Activated B cell treated with CpG ODN at 0.5 μM for 24 hours (primary cell): ENCODE data around the gene DPF1. TPM values are rescaled to one million over a fixed set of nuclear protein-coding genes. Genes with fewer than 3 reads are reported as not detected.

ENCODE experiments used
- ATAC-seq: fragments of 200-7000 bp; cut with Tn5 transposase; one replicate; pipeline ENCODE4 v1.10.0; 2021; ENCODE audit warnings: low read depth, mild to moderate bottlenecking, moderate library complexity
- CTCF ChIA-PET: fragments of 350-600 bp; sonication (Branson Sonifier 250); formaldehyde crosslinking; loops from one replicate; lab custom pipeline; 2021; ENCODE audit warnings: antibody characterized with exemption; lab: Charles Lee
- POLR2A ChIA-PET: fragments of 350-600 bp; sonication (Branson Sonifier 250); formaldehyde crosslinking; loops from one replicate; lab custom pipeline; 2021; ENCODE audit warnings: antibody characterized with exemption; lab: Charles Lee
- DNase-seq: peaks from one replicate; pipeline ENCODE4 v3.0.0; 2022
- H3K27ac Mint-ChIP-seq: one replicate; pipeline ENCODE4 v1.8.0; 2020; ENCODE audit warnings: mixed read lengths
- H3K27me3 Mint-ChIP-seq: one replicate; pipeline ENCODE4 v1.8.0; 2021; ENCODE audit warnings: mixed read lengths
- H3K36me3 Mint-ChIP-seq: one replicate; pipeline ENCODE4 v1.8.0; 2021; ENCODE audit warnings: low read depth, mixed read lengths
- H3K4me1 Mint-ChIP-seq: one replicate; pipeline ENCODE4 v1.8.0; 2021; ENCODE audit warnings: mixed read lengths
- H3K4me3 Mint-ChIP-seq: one replicate; pipeline ENCODE4 v1.8.0; 2020; ENCODE audit warnings: mild to moderate bottlenecking, mixed read lengths
- H3K9me3 Mint-ChIP-seq: one replicate; pipeline ENCODE4 v1.8.0; 2020; ENCODE audit warnings: mixed read lengths
- CTCF ChIP-seq: fragments of 200-600 bp; IDR thresholded peaks from one replicate; pipeline ENCODE4 v1.8.0; 2022; ENCODE audit warnings: antibody characterized with exemption, mild to moderate bottlenecking
- intact Hi-C: fragments of 100-400 bp; cut with micrococcal nuclease; formaldehyde crosslinking; loops from one replicate; pipeline ENCODE4 v1.15.1; 2024
- total RNA-seq: library from RNA; stranded (reverse); gene quantifications from 2 replicates; pipeline ENCODE4 v1.2.3, GENCODE V29; 2022

The DPF1 gene
- total RNA-seq, 1 donor from 2014 or later = not detected

DNA sequence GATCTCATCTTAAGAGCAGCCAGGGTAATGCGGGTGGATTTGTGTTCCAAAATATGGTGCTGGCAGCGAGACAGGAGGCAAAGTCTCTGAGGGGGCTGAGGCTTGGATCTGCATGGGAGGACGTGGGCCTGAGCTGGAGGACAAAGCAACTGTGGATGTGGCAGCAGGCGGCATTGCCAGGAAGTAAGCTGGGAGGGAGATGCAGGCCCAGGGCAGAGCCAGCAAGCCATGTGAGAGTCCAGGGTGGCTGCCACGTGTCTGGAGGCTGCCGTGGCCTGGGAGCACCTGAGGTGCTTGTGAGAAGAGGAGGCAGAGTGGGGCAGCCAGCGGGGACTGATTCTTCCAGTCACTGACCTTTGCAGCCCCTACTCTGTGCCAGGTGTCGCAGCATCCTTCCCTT lies 52.0 kb downstream of the DPF1 start:
- TF ChIP-seq CTCF = no peak
- no peak overlapping the region for H3K27ac Mint-ChIP-seq
- H3K36me3 Mint-ChIP-seq = peaks cover 67% of the 10 kb centered on the region
- no peaks in the 10 kb centered on the region for H3K4me1 Mint-ChIP-seq
- ChIA-PET CTCF (no interaction called here), POLR2A (no interaction called here)
- no peak overlapping the region for H3K4me3 Mint-ChIP-seq
- no peak for ATAC-seq
- H3K27me3 Mint-ChIP-seq = no peaks in the 10 kb centered on the region
- no peak for DNase-seq
- H3K9me3 Mint-ChIP-seq = no peaks in the 10 kb centered on the region
- intact Hi-C loops = no loop called here

- Mint-ChIP-seq H3K4me1 (no peaks in the 10 kb centered on the region), H3K27me3 (no peaks in the 10 kb centered on the region), H3K4me3 (no peak overlapping the region), H3K27ac (no peak overlapping the region), H3K9me3 (no peaks in the 10 kb centered on the region), H3K36me3 (peaks cover 74% of the 10 kb centered on the region)
- DNase-seq = no peak
- ChIA-PET POLR2A (no interaction called here), CTCF (no interaction called here)
- intact Hi-C loops = no loop called here
- no peak for ATAC-seq
- TF ChIP-seq CTCF = no peak
Measured at GRCh38 chr19:38170334-38170733, 53.7 kb downstream of the DPF1 start.

DNA sequence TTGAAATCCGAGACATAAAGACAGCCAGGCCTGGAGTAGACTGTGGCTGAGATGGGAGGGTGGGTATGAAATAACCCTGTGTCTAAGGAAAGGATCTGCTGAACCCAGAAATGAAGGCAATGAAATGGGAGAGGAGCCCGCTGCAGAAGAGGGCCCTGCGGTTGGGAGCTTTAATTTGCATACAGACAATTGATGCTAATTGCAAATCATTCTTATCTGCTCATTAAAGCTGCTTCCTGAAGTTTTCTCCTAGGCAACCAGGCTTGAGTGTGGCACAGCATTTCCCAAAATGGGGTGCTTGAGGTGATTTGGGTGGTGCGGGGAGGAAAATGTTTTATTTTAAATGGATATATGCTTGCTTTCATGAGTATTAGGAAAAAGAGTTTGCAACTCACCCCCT lies 55.4 kb downstream of the DPF1 start:
- Mint-ChIP-seq H3K27ac (no peak overlapping the region), H3K4me1 (no peaks in the 10 kb centered on the region), H3K4me3 (no peak overlapping the region), H3K27me3 (no peaks in the 10 kb centered on the region), H3K9me3 (no peaks in the 10 kb centered on the region), H3K36me3 (peaks cover 73% of the 10 kb centered on the region)
- no peak for TF ChIP-seq CTCF
- CTCF ChIA-PET = no interaction called here
- no peak for ATAC-seq
- POLR2A ChIA-PET = no interaction called here
- DNase-seq = no peak
- intact Hi-C loops = no loop called here

DNA sequence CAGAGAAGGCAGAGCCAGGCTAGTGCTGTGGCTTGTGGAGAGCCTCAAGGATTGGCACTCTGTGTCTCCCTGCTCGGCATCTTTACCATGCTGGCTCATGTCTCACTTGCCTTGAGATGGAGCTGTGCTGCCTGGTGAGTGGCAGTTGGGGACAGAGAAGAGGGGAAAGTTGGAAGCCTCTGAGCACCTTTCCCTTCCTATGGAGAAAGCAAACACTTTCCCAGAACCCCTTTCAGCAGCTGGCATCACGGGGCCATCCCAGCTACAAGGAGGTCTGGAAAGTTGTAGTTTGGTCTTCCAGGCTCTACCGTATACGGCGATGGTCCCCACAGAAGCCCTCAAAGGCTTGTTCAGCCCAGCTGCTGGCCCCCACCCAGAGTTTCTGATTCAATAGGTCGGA lies 58.7 kb downstream of the DPF1 start:
- Mint-ChIP-seq H3K9me3 (no peaks in the 10 kb centered on the region), H3K27ac (no peak overlapping the region), H3K4me1 (no peaks in the 10 kb centered on the region), H3K4me3 (no peak overlapping the region), H3K27me3 (no peaks in the 10 kb centered on the region), H3K36me3 (peaks cover 83% of the 10 kb centered on the region)
- ATAC-seq (no peak), DNase-seq (no peak)
- ChIA-PET POLR2A (no interaction called here), CTCF (no interaction called here)
- intact Hi-C loops = no loop called here
- TF ChIP-seq CTCF = no peak

GRCh38 chr19:38164526-38164925 lies 59.5 kb downstream of the DPF1 start:
- ATAC-seq (no peak), DNase-seq (no peak)
- ChIA-PET POLR2A (no interaction called here), CTCF (no interaction called here)
- Mint-ChIP-seq H3K4me1 (no peaks in the 10 kb centered on the region), H3K27ac (no peak overlapping the region), H3K9me3 (no peaks in the 10 kb centered on the region), H3K36me3 (peaks cover 83% of the 10 kb centered on the region), H3K4me3 (no peak overlapping the region), H3K27me3 (no peaks in the 10 kb centered on the region)
- TF ChIP-seq CTCF = no peak
- intact Hi-C loops = no loop called here
